GM18519 (cell line): ENCODE measurements around the gene RAB10.
A peak's percentile ranks its signal among the peaks of the same experiment; 100 is the strongest.
"Not testable (repeated sequence)": the region's sequence is repeated elsewhere in the genome, so short reads cannot be mapped to it uniquely, and the experiment has no call there.

ENCODE experiments used
- ATAC-seq: cut with Tn5 transposase; IDR thresholded peaks from one replicate; pipeline ENCODE4 v1.9.1; 2021; ENCODE audit warnings: mild to moderate bottlenecking, moderate library complexity; ENCODE audit not compliant: unreplicated experiment, low FRiP score

RAB10 gene

DNA sequence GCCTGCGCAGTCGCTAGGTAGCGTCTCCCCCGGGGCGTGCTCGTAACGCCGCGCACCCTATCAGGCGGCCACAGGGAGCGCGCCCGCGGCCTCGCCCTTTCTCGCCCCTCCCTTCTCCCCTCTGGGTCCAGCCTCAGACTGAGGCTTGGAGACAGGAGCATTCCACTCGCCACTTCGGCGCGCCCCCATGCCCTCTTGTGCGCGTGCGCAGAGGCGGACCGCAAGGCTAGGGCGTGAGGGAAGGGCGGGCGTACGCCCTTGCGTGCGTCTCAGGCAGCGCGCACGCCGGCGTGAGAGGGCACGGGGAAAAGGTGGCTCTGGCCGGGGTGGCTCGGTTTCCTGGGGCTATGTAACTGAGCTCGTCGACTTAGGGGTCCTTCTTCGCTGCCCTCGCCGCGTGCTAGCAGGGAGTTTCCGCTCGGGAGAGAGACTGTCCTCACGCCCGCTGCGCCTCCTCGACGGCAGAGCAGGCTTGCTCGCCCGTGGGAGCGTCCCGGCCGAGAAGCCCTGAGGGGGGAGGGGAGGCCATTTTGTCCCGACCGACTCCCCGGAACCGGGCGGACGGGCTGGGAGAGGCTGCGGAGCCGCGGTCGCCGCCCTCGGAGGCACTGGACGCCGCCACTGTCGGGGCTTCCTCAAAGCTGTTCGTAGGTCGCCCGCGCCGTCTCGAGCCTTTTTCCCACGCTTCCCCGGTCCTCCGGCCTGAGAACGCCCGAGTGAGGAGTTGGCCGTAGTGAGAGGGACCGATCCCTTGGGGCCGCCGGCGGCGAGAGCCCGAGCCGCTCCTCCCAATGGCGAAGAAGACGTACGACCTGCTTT is at the start of gene RAB10:
Gene RAB10, plus strand, starts transcription at position 267 of the 819 bp plus-strand sequence. Its CDS starts 525 bp downstream, at position 792.
- peak; percentile 89 for ATAC-seq

DNA sequence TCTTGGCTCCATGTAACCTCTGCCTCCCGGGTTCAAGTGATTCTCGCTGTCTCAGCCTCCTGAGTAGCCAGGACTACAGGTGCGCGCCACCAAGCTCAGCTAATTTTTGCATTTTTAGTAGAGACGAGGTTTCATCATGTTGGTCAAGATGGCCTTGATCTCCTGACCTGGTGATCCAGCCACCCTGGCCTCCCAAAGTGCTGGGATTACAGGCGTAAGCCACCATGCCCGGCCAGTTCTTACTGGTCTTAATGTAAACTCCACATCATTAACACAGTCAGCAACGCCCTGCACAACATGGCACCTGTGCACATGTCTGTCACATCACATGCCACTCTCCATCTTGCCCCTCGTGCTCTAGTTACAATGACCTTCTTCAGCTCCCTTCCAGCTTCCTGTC is 45.8 kb upstream of the RAB10 start:
- no peak for ATAC-seq

DNA sequence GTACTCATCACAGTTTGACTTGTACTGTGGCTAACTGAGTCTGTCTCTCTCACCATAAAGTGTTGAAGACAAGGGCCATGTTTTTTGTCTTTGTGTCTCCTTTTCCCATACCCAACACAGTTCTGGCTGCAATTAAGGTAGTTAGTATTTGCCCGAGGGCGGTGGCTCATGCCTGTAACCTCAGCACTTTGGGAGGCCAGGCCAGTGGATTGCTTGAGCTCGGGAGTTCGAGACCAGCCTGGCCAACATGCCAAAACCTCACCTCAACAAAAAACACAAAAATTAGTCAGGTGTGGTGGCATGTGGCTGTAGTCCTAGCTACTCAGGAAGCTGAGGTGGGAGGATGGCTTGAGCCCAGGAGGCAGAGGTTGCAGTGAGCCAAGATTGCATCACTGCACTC is 44.7 kb upstream of the RAB10 start:
- ATAC-seq = no peak

DNA sequence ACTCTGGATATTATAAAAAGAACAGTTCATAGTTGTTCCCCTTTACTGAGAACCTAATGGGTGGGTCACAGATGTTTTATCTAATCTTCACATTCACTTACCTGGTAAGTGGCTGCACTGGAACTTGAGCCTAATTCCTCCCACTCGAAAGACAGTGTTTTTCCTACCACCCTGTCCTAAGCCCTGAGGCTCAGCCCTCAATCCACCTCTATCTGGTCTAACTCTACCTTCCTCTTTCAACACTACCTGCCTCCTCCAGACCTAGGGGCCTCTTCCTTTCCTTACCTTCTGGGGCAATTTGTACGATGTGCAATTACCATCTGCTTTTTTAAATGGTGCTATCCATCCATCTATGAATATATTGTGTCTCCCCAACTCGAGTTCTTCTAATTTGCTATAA is 41.9 kb upstream of the RAB10 start:
- no peak for ATAC-seq

DNA sequence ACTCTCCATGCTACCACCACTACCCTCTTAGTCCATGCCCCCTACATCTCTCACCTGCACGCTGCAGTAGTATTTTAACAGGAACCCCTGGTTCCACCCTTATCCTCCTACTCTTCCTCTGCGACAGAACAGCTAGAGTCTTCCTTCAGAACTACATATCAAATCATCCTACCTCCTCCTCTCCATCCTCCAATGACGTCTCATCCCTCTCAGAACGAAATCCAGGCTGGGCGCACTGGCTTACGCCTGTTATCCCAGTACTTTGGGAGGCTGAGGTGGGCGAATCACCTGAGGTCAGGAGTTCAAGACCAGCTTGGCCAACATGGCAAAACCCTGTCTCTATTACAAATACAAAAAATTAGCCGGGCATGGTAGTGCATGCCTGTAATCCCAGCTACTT is 41.3 kb upstream of the RAB10 start:
- ATAC-seq = no peak

DNA sequence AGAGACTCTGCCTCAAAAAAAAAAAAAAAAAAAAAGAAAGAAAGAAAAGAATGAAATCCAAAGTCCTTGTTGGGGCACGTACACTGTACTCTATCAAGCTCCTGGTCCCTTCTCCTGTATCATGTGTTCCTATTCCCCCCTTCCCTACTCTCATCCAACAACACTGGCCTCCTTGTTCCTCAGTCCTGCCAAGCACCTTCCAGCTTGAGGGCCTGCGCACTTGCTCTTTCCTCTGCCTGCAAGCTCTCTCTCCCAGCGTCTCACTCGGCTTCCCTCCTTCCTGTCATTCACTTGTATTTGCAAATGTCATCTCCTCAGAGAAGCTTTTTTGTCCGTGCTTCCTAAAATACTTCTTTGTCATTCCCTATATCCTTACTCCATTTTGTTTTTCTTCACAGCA is 40.8 kb upstream of the RAB10 start:
- no peak for ATAC-seq

DNA sequence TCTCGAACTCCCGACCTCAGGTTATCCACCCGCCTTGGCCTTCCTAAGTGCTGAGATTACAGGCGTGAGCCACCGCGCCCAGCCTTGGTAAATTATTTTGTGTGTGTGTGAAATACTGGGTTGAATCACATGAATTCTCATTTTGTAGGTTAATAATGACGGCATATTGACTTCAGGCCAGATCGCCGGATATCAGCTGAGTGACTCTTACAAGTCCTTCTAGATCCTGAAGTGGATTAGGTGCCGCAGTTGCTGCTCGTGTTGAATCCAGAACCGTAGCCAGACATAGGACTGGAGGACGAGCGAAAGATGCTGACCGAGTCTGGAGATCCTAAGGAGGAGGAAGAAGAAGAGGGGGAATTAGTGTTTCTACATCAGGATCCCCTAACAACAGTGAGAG is 39.4 kb upstream of the RAB10 start:
- no peak for ATAC-seq

DNA sequence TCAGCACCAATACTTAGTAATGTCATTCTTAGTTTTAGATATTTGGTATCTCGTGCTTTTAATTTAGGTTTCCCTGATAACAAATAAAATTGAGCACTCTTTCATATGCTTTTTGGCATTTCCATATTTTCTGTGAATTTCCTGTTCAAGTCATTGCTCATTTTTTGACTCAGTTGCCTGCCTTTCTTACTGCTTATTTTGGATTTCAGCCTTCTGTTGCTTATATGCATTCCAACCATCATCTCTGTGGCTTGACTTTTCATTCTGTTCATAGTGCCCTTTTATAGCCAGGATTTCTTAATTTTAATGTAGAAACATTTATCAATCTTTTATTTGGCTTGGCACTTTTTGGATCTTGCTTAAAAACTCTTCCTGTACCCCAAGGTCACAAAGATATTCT is 37.0 kb upstream of the RAB10 start:
- no peak for ATAC-seq

DNA sequence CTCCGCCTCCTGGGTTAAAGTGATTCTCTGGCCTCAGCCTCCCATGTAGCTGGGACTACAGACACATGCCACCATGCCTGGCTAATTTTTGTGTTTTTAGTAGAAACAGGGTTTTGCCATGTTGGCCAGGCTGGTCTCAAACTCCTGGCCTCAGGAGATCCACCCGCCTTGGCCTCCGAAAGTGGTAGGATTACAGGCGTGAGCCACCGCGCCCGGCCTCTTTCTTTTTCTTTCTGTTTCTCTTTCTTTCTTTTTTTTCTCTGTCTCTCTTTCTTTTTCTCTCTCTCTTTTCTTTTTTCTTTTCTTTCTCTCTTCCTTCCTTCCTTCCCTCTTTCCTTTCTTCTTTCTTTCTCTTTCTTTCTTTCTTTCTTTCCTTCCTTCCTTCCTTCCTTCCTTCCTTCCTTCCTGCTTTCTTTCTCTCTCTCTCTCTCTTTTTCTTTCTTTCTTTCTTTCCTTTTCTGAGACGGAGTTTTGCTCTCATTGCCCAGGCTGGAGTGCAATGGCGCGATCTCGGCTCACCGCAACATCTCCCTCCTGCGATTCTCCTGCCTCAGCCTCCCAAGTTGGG is 35.0 kb upstream of the RAB10 start:
- not testable (repeated sequence) for ATAC-seq

DNA sequence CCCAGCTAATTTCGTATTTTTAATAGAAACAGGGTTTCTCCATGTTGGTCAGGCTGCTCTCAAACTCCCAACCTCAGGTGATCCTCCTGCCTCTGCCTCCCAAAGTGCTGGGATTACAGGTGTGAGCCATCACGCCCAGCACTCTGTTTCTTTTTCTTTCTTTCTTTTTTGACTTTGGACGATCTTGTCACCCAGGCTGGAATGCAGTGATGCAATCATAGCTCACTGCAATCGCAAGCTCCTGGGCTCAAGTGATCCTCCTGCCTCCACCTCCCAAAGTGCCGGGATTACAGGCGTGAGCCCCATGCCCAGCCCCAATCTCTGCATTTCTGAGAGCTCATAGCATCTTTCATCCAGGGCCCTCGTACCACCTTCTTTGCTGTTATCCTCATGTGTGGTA is 34.5 kb upstream of the RAB10 start:
- not testable (repeated sequence) for ATAC-seq

DNA sequence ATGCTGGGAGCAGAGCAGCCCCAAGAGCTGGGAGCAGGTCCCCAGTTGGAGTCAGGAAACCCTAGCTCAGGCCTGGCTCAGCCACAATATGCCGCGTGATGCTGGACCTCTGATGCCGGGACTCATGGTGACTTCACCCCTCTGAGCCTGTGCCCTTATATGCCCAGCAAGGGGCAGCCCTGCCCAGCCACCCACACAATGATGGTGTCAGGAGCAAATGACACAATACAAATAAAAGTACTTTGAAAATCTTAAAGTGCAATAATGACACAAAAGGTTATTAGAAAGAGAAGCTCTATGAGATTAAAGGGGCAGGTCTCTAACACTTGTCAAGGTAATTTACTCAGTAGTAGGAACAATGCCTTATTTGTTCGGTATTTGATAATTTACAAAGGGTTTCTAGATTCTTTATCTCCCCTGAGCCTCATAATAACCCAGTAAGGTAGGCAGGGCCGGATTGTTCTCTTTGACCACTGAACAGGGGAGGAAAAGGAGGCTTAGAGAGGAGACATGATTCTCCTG is 33.3 kb upstream of the RAB10 start:
- no peak for ATAC-seq

DNA sequence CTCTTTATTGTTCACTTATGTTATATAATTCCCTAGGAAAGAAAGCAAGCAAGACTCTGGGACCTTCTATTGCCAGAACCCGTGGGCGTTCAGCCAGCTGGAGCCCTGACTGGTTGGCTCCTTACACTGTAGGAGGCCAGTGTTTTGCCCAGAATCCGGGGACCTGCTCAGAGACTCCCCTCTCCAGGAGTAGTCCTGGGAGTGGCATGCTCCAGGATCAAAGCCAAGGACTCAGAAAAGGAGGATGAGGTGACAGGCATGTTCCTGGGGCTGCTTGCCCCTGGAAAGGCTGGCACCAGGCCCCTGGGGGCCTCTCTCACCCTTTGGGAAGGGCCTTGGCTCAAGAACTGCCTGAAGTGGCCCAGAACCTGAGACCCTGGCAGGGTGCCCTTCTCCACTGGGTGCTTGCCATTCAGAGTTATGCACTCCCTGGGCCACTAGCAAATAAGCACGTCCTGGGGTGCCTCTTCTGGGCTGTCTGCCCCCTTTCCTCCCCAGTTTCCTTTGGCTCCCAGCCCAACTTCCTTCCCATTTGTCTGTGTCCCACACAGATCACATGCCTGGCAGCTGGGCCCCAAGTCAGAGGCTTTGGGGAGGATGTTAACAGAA is 32.0 kb upstream of the RAB10 start:
- no peak for ATAC-seq

DNA sequence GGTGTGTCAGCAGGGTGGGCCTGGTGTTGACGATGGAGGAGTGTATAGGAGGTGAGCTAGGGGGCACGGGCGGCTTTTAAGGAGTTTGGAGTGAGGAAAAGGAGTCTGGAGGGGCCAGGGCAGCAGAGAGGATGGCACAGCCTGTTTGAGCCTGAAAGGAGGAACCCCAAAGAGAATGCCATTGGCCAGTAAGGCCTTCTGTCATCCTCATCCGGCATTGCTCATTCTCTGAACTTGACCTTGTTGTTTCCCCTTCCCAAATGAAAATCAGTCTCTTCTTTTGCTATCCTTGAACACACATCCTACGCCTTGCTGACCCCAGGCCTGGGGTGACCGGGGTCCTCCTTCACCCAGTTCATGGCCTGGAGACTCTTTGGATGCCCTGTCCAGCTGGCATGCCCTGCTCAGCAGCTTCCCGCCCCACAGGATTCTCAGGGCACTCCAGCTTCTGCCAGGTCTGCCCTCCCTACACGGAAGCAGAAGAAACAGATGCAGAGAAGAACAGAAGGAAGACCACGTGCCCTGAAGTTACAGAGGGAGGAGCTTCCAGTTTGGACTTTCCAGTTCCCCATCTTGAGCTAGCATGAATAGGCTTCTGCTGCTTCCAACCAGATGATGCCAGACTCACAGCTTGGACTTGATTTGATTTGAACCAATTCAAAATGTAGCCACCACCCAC is 31.1 kb upstream of the RAB10 start:
- no peak for ATAC-seq

DNA sequence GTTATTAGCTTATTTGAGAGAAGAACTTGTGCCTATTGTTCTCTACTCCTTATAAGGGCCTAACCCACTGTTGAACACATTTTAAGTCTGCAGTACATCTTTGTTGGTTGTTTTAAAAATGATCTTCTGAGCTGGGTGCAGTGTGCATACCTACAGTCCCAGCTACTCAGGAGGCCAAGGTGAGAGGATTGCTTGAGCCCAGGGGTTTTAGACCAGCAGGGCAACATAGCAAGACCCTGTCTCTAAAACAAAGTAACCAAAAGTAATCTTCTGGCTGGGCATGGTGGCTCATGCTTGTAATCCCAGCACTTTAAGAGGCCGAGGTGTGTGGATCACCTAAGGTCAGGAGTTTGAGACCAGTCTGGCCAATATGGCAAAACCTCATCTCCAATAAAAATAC is 25.8 kb upstream of the RAB10 start:
- ATAC-seq = no peak

DNA sequence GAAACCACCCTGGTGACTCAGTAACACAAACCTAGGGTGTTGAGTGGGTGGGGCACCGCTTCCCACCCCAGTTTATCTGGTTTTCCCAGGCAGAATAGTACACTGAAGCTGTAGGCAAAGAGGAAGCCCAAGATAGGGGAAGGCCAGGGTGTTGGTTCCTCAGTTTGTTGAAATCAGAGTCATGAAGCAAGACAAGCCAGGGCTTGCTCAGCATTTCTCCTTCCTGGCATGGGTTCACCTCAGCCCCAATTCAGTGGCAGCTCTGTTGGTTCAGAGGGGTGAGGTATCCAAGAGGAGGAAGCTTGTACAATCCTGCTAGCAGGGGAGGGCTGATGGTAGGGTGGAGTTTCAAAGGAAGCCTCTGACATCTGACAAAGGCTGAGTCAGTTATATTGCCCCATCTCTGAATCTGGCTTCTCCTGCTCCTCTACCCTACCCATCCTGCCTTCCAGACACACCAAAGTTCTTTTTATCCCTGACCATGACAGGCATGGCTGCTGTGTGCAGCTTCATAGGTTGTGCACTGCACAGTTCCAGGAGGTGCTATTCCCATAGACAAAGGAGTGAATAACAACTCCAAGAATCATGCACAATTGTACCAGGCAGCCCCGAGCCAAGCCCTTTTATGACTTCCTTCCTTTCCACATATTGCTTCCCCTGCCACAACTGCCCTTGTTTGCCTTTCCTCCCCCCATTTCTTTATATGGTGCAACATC is 24.9 kb upstream of the RAB10 start:
- no peak for ATAC-seq

DNA sequence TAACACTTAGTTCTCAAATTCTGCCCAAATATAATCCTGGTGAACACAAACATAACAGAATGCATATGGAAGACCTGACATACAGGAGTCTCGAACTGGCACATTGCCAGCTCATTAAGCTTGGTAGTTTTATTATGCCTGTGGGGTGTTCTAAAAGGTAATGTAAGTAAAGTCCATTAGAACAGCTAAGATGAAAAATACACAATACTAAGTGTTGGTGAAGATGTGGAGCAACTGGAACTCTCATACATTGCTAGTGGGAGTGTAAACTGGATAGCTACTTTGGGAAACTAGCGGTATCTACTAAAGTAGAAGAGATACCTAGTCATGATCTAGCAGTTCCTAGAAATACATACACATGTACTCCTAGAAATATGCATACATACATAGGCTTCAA is 24.3 kb upstream of the RAB10 start:
- ATAC-seq = no peak

DNA sequence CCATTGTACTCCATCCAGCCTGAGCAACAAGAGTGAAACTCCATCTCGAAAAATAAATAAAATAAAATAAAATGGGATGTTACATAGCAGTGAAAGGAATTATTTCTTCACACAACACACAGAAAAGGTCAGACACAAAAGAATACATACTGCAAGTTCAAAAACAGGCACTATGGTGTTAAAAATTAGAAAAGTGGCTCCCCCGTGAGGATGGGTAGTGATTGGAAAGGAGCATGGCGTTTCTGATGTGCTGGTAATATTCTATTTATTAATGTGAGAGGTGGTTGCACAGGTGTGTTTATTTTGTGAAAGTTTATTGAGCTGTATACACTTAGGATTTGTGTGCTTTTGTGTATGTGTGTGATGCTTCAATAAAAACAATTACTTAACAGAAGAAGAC is 22.9 kb upstream of the RAB10 start:
- ATAC-seq = no peak

DNA sequence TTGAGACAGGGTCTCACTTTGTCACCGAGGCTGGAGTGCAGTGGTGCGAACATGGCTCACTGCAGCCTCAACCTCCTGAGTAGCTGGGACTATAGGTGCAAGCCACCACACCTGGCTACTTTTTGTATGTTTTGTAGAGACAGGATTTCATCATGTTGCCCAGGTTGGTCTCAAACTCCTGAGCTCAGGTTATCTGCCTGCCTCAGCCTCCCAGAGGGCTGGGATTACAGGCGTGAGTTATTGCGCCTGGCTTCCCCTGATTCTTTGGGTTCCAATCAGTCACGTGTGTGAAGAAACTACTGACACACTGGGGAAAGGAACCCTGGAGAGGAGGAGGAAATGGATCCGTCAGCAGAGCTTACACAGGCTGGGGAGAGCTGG is 22.3 kb upstream of the RAB10 start:
- ATAC-seq = no peak

DNA sequence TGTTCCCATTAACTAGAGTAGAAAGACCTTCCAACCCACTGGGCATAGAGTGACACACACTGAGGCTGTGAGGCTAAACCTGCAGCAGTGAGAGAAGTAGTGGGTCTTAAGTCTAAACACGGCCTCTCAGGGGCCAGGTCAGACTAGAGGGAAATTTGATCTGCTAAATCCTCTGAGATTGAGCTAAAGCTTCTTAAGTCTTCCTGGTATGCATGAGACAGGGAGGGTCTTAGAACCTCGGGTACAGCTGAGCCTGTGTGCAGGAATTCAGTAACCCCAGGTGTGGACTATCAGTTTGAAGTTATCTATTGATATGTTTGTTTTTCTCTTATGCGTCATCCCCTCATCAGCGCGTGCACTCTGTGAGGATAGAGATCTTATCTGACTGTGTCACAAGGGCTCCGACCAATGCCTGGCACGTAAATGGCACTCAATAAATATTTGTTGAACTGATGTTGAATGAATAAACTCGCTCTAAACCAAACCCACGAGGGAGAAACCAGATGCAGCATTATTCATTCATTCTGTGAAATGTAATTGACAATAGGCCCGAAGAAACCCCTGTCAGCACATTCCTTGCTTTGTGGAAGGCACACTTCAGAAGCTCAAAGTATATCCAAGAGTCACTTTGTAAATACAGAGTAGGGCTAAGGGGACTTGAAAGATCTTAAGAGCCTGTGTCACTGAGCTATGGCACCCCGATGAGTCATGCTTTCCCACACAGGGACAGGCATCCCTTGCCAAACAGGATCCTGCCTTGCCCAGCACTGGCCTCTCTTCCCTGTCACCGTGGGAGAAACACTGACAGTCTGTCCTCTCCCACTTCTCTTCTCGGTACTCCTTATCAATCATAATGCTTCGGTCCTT is 21.7 kb upstream of the RAB10 start:
- no peak for ATAC-seq

DNA sequence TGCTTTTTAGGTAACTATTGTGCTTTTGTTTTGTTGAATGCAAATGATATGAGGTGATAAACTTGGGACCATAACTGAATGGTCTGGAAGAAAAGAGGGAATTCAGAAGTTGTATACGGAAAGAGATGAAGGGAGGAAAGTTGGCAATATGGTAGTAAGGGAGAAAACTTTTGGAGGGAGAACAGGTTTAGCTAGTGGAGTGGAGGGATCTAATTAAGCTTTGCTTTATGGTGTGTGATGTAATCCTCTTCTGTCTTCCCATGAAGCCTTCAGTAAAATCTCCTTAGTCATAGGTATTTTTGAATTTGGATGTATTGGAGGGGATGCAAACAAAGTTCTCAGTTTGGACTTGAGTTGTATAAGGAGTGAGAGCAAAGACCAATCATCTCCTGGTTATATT is 20.2 kb upstream of the RAB10 start:
- ATAC-seq = no peak
